Left hindlimb (tissue), 1 donor: ENCODE data around the gene SLC12A1.

Experiments
- DNase-seq: peaks from one replicate; pipeline ENCODE4 v3.0.0-alpha.2; 2018

SLC12A1 gene

GRCh38 chr15:48244921-48245320 is 38.8 kb downstream of the SLC12A1 start:
- no peak for DNase-seq

GRCh38 chr15:48248414-48248813 is 42.3 kb downstream of the SLC12A1 start:
- DNase-seq: no peak

- peak; percentile 82 for DNase-seq
These were observed 44.6 kb downstream of the SLC12A1 start for GRCh38 chr15:48250640-48251076.

- no peak for DNase-seq
These were observed 47.1 kb downstream of the SLC12A1 start for GRCh38 chr15:48253172-48253571.

- no peak for DNase-seq
These were observed 59.0 kb downstream of the SLC12A1 start for GRCh38 chr15:48265135-48265534.

GRCh38 chr15:48266024-48266689 is 60.1 kb downstream of the SLC12A1 start:
- DNase-seq: no peak

- no peak for DNase-seq
These were observed 61.7 kb downstream of the SLC12A1 start for GRCh38 chr15:48267766-48268165.

GRCh38 chr15:48273049-48273448 is 66.9 kb downstream of the SLC12A1 start:
- no peak for DNase-seq

GRCh38 chr15:48278666-48279065 is 72.6 kb downstream of the SLC12A1 start:
- no peak for DNase-seq

GRCh38 chr15:48279608-48280007 is 73.5 kb downstream of the SLC12A1 start:
- no peak for DNase-seq

- DNase-seq: no peak
These were observed 75.6 kb downstream of the SLC12A1 start for GRCh38 chr15:48281674-48282073.

- DNase-seq: no peak
These were observed 76.1 kb downstream of the SLC12A1 start for GRCh38 chr15:48282216-48282615.

- no peak for DNase-seq
These were observed 77.5 kb downstream of the SLC12A1 start for GRCh38 chr15:48283396-48284145.

- DNase-seq: peak; percentile 90
These were observed 79.5 kb downstream of the SLC12A1 start for GRCh38 chr15:48285329-48286214.

GRCh38 chr15:48289628-48290027 is 83.5 kb downstream of the SLC12A1 start:
- no peak for DNase-seq

GRCh38 chr15:48292458-48292857 is 86.4 kb downstream of the SLC12A1 start:
- no peak for DNase-seq

- no peak for DNase-seq
These were observed 91.6 kb downstream of the SLC12A1 start for GRCh38 chr15:48297668-48298067.

GRCh38 chr15:48298914-48299313 is 92.8 kb downstream of the SLC12A1 start:
- DNase-seq: no peak

GRCh38 chr15:48300038-48300437 is 93.9 kb downstream of the SLC12A1 start:
- DNase-seq: no peak

GRCh38 chr15:48304398-48304797 is 98.3 kb downstream of the SLC12A1 start:
- DNase-seq: no peak

- DNase-seq: no peak
These were observed 100.5 kb downstream of the SLC12A1 start for GRCh38 chr15:48306639-48307038.

- DNase-seq: no peak
These were observed 101.5 kb downstream of the SLC12A1 start for GRCh38 chr15:48307586-48307985.

GRCh38 chr15:48309740-48310139 is 103.6 kb downstream of the SLC12A1 start:
- DNase-seq: no peak
